ENCODE measurements around the gene LSS.
A peak's percentile ranks its signal among the peaks of the same experiment; 100 is the strongest.

The LSS gene

DNA sequence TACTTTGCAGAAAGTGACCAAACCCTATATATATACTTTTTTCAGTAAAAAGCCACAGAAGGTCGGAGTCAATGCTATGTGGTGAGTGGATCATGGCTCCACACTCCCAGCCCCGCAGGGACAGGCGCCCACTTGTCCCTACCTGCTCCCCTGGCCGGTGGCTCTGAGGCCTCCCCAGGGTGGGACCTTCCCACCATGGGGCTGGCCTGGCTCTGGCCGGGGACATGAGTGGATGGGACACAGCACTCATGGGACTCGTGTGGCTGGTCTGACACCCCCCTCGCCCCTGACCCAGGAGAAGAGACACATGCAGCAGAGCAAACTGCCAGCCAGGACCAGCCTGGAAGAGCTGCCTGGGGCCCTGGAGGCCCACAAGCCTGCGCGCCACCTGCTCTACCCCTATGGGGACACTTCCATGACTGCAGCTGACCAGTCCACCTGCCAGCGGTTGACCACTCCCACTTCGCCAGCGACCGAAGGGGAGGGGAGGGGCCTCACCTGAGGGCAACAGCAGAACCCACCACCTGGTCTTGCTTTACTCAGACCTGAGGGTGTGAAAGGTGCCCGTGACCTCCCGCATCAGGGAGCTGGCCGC is 46.5 kb downstream of the LSS start:
- H3K79me1 ChIP-seq (replicated peaks; ENCODE audit: low read length, poor library complexity, severe bottlenecking): peaks cover 20% of the 10 kb centered on the region
- H4K91ac ChIP-seq (ENCODE audit: low read length): no peak overlapping the region
- H3K9ac ChIP-seq (ENCODE audit: low read length): no peak overlapping the region
- no peak overlapping the region for H3K18ac ChIP-seq (ENCODE audit: low read depth in 1 of 2, low read length in 2 of 2)
- H2BK12ac ChIP-seq (ENCODE audit: low read length in 2 of 2): no peak overlapping the region
- H3K36me3 ChIP-seq (ENCODE audit: control insufficient read depth in 1 of 2, insufficient read depth in 2 of 2, low read depth in 1 of 2, low read length in 2 of 2): peaks cover 0 to 30% of the 10 kb centered on the region in 2 experiments
- 94% methylated on average over 16 of the region's 16 CpGs for WGBS
- peaks cover 10% of the 10 kb centered on the region for H3K4me1 ChIP-seq (ENCODE audit: control insufficient read depth, insufficient read depth, low read depth, low read length)
- peaks cover 4% of the 10 kb centered on the region for H3K9me3 ChIP-seq (ENCODE audit: control insufficient read depth, low read length)
- H2AK5ac ChIP-seq (ENCODE audit: low read length, severe bottlenecking): no peak overlapping the region
- H2BK15ac ChIP-seq (ENCODE audit: low read depth, poor library complexity, severe bottlenecking): peak overlapping the region; percentile 70
- no peak overlapping the region for H2AFZ ChIP-seq (ENCODE audit: low read depth, low read length)
- peak overlapping the region in 1 of 2 experiments; percentile 3 for H3K4me3 ChIP-seq (ENCODE audit: insufficient read depth in 1 of 2, low read depth in 1 of 2, low read length in 2 of 2)
- no peak overlapping the region for H3K27ac ChIP-seq (ENCODE audit: low read length, poor library complexity, severe bottlenecking)
- H3K27me3 ChIP-seq (ENCODE audit: control insufficient read depth in 1 of 2, insufficient read depth in 1 of 2, low read length in 2 of 2): no peaks in the 10 kb centered on the region
- no peak overlapping the region for H4K8ac ChIP-seq (ENCODE audit: low read length)
- no peak overlapping the region for H2BK120ac ChIP-seq (ENCODE audit: low read depth, low read length)
- H3K23ac ChIP-seq (ENCODE audit: low read length in 2 of 2): no peak overlapping the region
- no peak overlapping the region for H3K4ac ChIP-seq (ENCODE audit: low read depth in 1 of 2, low read length in 2 of 2)
- H3K4me2 ChIP-seq (ENCODE audit: low read length, poor library complexity, severe bottlenecking): no peak overlapping the region
- DNase-seq: no peak
- no peak overlapping the region for H3K14ac ChIP-seq (ENCODE audit: low read length in 2 of 2)
- no peak overlapping the region for H2BK5ac ChIP-seq (ENCODE audit: low read depth, low read length, poor library complexity, severe bottlenecking)

DNA sequence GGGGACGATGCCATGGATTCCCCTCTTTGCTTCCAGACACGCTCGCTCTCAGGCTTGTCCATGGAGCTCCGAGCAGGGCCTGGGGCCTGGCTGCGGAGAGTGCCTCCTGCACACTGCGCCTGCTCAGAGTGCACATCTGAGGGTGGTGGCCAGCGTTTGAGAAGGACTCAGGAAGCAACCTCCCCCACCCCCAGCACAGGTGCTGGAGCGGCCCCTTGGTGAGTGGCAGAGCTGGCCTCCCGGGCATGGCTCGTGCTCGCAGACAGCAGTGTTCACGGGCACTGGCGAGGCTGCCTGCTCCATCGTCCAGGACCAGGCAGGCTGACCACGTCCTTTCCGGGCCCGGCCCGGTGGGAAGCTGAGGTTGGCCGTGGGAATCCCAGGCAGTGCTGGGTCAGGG is 47.1 kb downstream of the LSS start:
- Histone ChIP-seq H3K27me3 (ENCODE audit: control insufficient read depth in 1 of 2, insufficient read depth in 1 of 2, low read length in 2 of 2) (no peaks in the 10 kb centered on the region), H3K14ac (ENCODE audit: low read length in 2 of 2) (no peak overlapping the region), H3K9me3 (ENCODE audit: control insufficient read depth, low read length) (peaks cover 4% of the 10 kb centered on the region), H2BK12ac (ENCODE audit: low read length in 2 of 2) (no peak overlapping the region), H2AK5ac (ENCODE audit: low read length, severe bottlenecking) (no peak overlapping the region), H2AFZ (ENCODE audit: low read depth, low read length) (no peak overlapping the region), H2BK15ac (ENCODE audit: low read depth, poor library complexity, severe bottlenecking) (no peak overlapping the region), H3K18ac (ENCODE audit: low read depth in 1 of 2, low read length in 2 of 2) (no peak overlapping the region), H3K4me2 (ENCODE audit: low read length, poor library complexity, severe bottlenecking) (no peak overlapping the region), H2BK120ac (ENCODE audit: low read depth, low read length) (no peak overlapping the region), H3K9ac (ENCODE audit: low read length) (no peak overlapping the region), H3K4me1 (ENCODE audit: control insufficient read depth, insufficient read depth, low read depth, low read length) (peaks cover 10% of the 10 kb centered on the region), H3K4ac (ENCODE audit: low read depth in 1 of 2, low read length in 2 of 2) (no peak overlapping the region), H2BK5ac (ENCODE audit: low read depth, low read length, poor library complexity, severe bottlenecking) (no peak overlapping the region), H3K79me1 (replicated peaks; ENCODE audit: low read length, poor library complexity, severe bottlenecking) (peaks cover 20% of the 10 kb centered on the region), H3K27ac (ENCODE audit: low read length, poor library complexity, severe bottlenecking) (no peak overlapping the region), H3K36me3 (ENCODE audit: control insufficient read depth in 1 of 2, insufficient read depth in 2 of 2, low read depth in 1 of 2, low read length in 2 of 2) (peaks cover 0 to 30% of the 10 kb centered on the region in 2 experiments), H4K8ac (ENCODE audit: low read length) (no peak overlapping the region), H3K23ac (ENCODE audit: low read length in 2 of 2) (no peak overlapping the region), H3K4me3 (ENCODE audit: insufficient read depth in 1 of 2, low read depth in 1 of 2, low read length in 2 of 2) (no peak overlapping the region), H4K91ac (ENCODE audit: low read length) (no peak overlapping the region)
- no peak for DNase-seq
- 93% methylated on average over 19 of the region's 19 CpGs for WGBS

DNA sequence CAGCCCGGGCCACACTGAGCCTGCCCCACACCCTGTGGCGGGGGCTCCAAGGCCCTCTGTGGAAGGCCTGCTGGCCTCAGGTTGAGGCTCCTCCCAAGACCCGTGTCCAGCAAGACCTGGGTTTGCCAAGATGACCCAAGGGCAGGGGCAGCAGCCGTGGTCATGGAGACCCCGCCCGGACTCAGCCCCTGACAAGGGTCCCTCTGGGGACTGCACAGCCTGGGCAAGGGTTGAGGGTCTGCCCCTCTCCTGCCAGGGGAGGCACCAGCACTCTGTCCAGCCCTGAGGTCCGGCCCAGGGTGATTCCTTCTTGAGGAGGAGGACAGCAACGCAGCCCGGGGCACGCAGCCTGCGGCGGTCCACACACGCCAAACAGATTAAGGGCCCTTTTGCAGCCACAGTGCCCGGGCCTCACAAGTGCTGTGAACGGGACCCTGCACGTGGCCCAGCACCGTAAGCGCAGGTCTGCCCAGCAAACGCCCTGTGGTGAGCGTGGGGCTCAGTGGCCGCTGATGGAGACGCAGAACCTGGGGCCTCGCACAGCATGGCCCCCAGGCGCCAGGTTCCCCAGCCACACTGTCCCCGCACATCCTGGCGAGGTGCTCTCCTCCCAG is 47.7 kb downstream of the LSS start:
- H3K27ac ChIP-seq (ENCODE audit: low read length, poor library complexity, severe bottlenecking): no peak overlapping the region
- no peak overlapping the region for H4K91ac ChIP-seq (ENCODE audit: low read length)
- no peak overlapping the region for H3K18ac ChIP-seq (ENCODE audit: low read depth in 1 of 2, low read length in 2 of 2)
- 96% methylated on average over 26 of the region's 26 CpGs for WGBS
- no peak overlapping the region for H3K9ac ChIP-seq (ENCODE audit: low read length)
- H3K14ac ChIP-seq (ENCODE audit: low read length in 2 of 2): no peak overlapping the region
- H2BK15ac ChIP-seq (ENCODE audit: low read depth, poor library complexity, severe bottlenecking): no peak overlapping the region
- no peak overlapping the region for H2AFZ ChIP-seq (ENCODE audit: low read depth, low read length)
- H3K4me1 ChIP-seq (ENCODE audit: control insufficient read depth, insufficient read depth, low read depth, low read length): peaks cover 10% of the 10 kb centered on the region
- H3K79me1 ChIP-seq (replicated peaks; ENCODE audit: low read length, poor library complexity, severe bottlenecking): peaks cover 20% of the 10 kb centered on the region
- peaks cover 0 to 30% of the 10 kb centered on the region in 2 experiments for H3K36me3 ChIP-seq (ENCODE audit: control insufficient read depth in 1 of 2, insufficient read depth in 2 of 2, low read depth in 1 of 2, low read length in 2 of 2)
- no peak overlapping the region for H2BK120ac ChIP-seq (ENCODE audit: low read depth, low read length)
- H3K4me3 ChIP-seq (ENCODE audit: insufficient read depth in 1 of 2, low read depth in 1 of 2, low read length in 2 of 2): no peak overlapping the region
- no peak for DNase-seq
- H2BK12ac ChIP-seq (ENCODE audit: low read length in 2 of 2): no peak overlapping the region
- H4K8ac ChIP-seq (ENCODE audit: low read length): no peak overlapping the region
- H3K9me3 ChIP-seq (ENCODE audit: control insufficient read depth, low read length): peaks cover 4% of the 10 kb centered on the region
- H3K4me2 ChIP-seq (ENCODE audit: low read length, poor library complexity, severe bottlenecking): no peak overlapping the region
- no peak overlapping the region for H3K4ac ChIP-seq (ENCODE audit: low read depth in 1 of 2, low read length in 2 of 2)
- no peak overlapping the region for H2AK5ac ChIP-seq (ENCODE audit: low read length, severe bottlenecking)
- H3K27me3 ChIP-seq (ENCODE audit: control insufficient read depth in 1 of 2, insufficient read depth in 1 of 2, low read length in 2 of 2): no peaks in the 10 kb centered on the region
- H2BK5ac ChIP-seq (ENCODE audit: low read depth, low read length, poor library complexity, severe bottlenecking): no peak overlapping the region
- no peak overlapping the region for H3K23ac ChIP-seq (ENCODE audit: low read length in 2 of 2)

DNA sequence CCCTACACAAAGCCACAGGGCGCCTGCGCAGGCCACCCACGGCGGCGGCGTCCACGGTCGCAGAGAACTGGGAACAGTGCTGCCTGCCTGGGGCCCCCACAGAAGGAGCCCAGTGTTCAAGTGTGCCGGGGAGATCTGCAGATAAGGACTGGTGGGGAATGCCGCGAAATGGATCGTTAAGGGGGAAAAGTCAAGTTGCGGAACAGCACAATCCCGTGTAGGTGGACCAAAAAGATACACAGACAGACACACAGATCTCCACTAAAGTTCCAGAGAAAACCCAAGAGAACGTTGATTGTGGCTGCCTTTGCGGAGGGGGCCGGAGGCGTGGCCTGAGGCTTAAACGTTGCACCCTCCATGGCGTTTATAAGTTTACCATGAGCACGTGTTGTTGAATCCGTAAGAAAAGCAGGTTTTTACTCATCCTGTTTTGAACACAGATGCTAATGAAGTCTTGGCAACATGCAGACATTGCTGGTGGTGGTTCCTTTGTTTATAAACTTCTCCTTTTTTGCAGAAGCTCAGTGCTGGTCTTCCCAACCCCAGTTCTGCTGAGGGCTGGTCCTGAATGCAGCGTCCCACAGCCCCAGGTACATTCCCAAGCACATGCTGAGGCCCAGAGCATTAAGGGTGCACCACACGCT is 48.4 kb downstream of the LSS start:
- H4K91ac ChIP-seq (ENCODE audit: low read length): no peak overlapping the region
- H2BK12ac ChIP-seq (ENCODE audit: low read length in 2 of 2): no peak overlapping the region
- no peak overlapping the region for H2AK5ac ChIP-seq (ENCODE audit: low read length, severe bottlenecking)
- H3K18ac ChIP-seq (ENCODE audit: low read depth in 1 of 2, low read length in 2 of 2): no peak overlapping the region
- H3K4me2 ChIP-seq (ENCODE audit: low read length, poor library complexity, severe bottlenecking): no peak overlapping the region
- no peak for DNase-seq
- H4K8ac ChIP-seq (ENCODE audit: low read length): no peak overlapping the region
- no peak overlapping the region for H2BK120ac ChIP-seq (ENCODE audit: low read depth, low read length)
- H3K9ac ChIP-seq (ENCODE audit: low read length): no peak overlapping the region
- peaks cover 4% of the 10 kb centered on the region for H3K9me3 ChIP-seq (ENCODE audit: control insufficient read depth, low read length)
- no peak overlapping the region for H2AFZ ChIP-seq (ENCODE audit: low read depth, low read length)
- H3K79me1 ChIP-seq (replicated peaks; ENCODE audit: low read length, poor library complexity, severe bottlenecking): peaks cover 20% of the 10 kb centered on the region
- peaks cover 10% of the 10 kb centered on the region for H3K4me1 ChIP-seq (ENCODE audit: control insufficient read depth, insufficient read depth, low read depth, low read length)
- H3K4me3 ChIP-seq (ENCODE audit: insufficient read depth in 1 of 2, low read depth in 1 of 2, low read length in 2 of 2): no peak overlapping the region
- no peak overlapping the region for H3K4ac ChIP-seq (ENCODE audit: low read depth in 1 of 2, low read length in 2 of 2)
- 89% methylated on average over 24 of the region's 24 CpGs for WGBS
- no peak overlapping the region for H2BK5ac ChIP-seq (ENCODE audit: low read depth, low read length, poor library complexity, severe bottlenecking)
- no peak overlapping the region for H3K27ac ChIP-seq (ENCODE audit: low read length, poor library complexity, severe bottlenecking)
- no peak overlapping the region for H3K23ac ChIP-seq (ENCODE audit: low read length in 2 of 2)
- no peak overlapping the region for H3K14ac ChIP-seq (ENCODE audit: low read length in 2 of 2)
- H3K36me3 ChIP-seq (ENCODE audit: control insufficient read depth in 1 of 2, insufficient read depth in 2 of 2, low read depth in 1 of 2, low read length in 2 of 2): peaks cover 0 to 30% of the 10 kb centered on the region in 2 experiments
- H2BK15ac ChIP-seq (ENCODE audit: low read depth, poor library complexity, severe bottlenecking): no peak overlapping the region
- no peaks in the 10 kb centered on the region for H3K27me3 ChIP-seq (ENCODE audit: control insufficient read depth in 1 of 2, insufficient read depth in 1 of 2, low read length in 2 of 2)

Measured in mesenchymal stem cell (in vitro differentiated cells and primary cell).